ENCODE measurements around the gene ADAMTSL5.

The ADAMTSL5 gene

DNA sequence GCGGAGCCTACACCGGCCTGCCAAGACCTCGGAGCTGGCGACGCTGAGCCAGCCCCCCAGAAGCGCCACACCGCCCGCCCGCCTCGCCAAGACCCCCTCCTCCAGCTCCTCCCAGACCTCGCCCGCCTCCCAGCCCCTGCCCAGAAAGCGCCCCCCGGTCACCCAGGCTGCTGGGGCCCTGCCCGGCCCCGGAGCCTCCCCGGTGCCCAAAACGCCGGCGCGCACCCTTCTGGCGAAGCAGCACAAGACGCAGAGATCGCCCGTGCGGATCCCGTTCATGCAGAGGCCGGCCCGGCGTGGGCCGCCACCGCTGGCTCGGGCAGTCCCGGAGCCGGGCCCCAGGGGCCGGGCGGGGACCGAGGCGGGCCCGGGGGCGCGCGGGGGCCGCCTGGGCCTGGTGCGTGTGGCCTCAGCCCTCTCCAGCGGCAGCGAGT lies 44.0 kb downstream of the ADAMTSL5 start:
- Histone ChIP-seq H3K9ac (peak overlapping the region; percentile 24; the same call in 1 of the 2 replicates), H3K4me3 (peak overlapping the region; percentile 64), H4K20me1 (peaks cover 100% of the 10 kb centered on the region), H3K27ac (no peak overlapping the region), H3K4me2 (peak overlapping the region; percentile 98), H3K27me3 (peaks cover 93% of the 10 kb centered on the region), H3K4me1 (peaks cover 55% of the 10 kb centered on the region), H3K9me3 (no peaks in the 10 kb centered on the region), H3K36me3 (peaks cover 27% of the 10 kb centered on the region; the same call in 1 of the 2 replicates)
- no peak for TF ChIP-seq Cebpa-rat (IDR thresholded peaks at IDR 0.05)

DNA sequence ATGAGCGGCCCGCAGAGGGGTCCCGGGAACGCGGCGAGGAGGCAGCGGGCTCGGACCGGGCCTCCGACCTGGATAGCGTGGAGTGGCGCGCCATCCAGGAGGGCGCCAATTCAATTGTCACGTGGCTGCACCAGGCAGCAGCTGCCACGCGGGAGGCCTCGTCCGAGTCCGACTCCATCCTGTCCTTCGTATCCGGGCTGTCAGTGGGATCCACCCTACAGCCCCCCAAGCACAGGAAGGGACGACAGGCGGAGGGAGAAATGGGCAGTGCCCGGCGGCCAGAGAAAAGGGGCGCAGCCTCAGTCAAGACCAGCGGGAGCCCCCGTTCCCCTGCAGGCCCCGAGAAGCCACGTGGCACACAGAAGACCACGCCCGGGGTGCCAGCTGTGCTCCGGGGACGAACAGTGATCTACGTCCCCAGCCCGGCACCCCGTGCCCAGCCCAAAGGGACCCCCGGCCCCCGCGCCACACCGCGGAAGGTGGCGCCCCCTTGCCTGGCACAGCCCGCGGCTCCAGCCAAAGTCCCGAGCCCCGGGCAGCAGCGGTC lies 44.5 kb downstream of the ADAMTSL5 start:
- H3K4me2 ChIP-seq = peak overlapping the region; percentile 98
- peak overlapping the region; percentile 64 for H3K4me3 ChIP-seq
- H3K27ac ChIP-seq = no peak overlapping the region
- H3K27me3 ChIP-seq = peaks cover 91% of the 10 kb centered on the region
- no peak for TF ChIP-seq Cebpa-rat (IDR thresholded peaks at IDR 0.05)
- peaks cover 23% of the 10 kb centered on the region; the same call in 1 of the 2 replicates for H3K36me3 ChIP-seq
- peaks cover 100% of the 10 kb centered on the region for H4K20me1 ChIP-seq
- no peak overlapping the region for H3K9ac ChIP-seq
- no peaks in the 10 kb centered on the region for H3K9me3 ChIP-seq
- peaks cover 55% of the 10 kb centered on the region for H3K4me1 ChIP-seq

DNA sequence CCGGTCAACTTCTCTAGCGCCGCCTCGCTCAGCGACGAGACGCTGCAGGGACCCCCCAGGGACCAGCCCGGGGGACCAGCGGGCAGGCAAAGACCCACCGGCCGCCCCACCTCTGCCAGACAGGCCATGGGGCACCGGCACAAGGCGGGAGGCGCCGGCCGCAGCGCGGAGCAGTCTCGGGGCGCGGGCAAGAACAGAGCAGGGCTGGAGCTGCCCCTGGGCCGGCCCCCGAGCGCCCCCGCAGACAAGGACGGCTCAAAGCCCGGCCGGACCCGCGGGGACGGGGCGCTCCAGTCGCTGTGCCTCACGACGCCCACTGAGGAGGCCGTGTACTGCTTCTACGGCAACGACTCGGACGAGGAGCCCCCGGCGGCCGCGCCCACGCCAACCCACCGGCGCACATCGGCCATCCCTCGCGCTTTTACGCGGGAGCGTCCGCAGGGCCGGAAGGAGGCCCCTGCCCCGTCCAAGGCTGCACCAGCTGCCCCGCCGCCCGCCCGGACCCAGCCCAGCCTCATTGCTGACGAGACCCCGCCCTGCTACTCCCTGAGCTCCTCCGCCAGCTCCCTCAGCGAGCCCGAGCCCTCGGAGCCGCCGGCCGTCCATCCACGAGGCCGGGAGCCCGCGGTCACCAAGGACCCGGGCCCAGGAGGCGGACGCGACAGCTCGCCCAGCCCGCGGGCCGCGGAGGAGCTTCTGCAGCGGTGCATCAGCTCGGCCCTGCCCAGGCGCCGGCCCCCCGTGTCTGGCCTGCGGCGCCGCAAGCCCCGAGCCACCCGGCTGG lies 45.1 kb downstream of the ADAMTSL5 start:
- Histone ChIP-seq H3K9me3 (no peaks in the 10 kb centered on the region), H3K36me3 (peaks cover 21% of the 10 kb centered on the region; the same call in 1 of the 2 replicates), H3K27ac (no peak overlapping the region), H3K27me3 (peaks cover 84% of the 10 kb centered on the region), H3K4me3 (no peak overlapping the region), H3K4me1 (peaks cover 55% of the 10 kb centered on the region), H3K9ac (no peak overlapping the region), H4K20me1 (peaks cover 99% of the 10 kb centered on the region), H3K4me2 (peak overlapping the region; percentile 98; the same call in 1 of the 2 replicates)
- no peak for TF ChIP-seq Cebpa-rat (IDR thresholded peaks at IDR 0.05)

DNA sequence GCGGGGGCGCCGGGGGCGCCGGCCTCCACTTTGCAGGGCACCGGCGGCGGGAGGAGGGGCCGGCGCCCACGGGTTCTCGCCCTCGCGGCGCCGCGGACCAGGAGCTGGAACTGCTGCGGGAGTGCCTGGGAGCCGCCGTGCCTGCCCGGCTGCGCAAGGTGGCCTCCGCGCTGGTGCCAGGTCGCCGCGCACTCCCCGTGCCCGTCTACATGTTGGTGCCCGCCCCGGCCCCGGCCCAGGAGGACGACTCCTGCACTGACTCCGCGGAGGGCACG lies 45.7 kb downstream of the ADAMTSL5 start:
- no peak overlapping the region for H3K4me2 ChIP-seq
- H3K4me1 ChIP-seq = peaks cover 52% of the 10 kb centered on the region
- H3K27ac ChIP-seq = no peak overlapping the region
- no peak for TF ChIP-seq Cebpa-rat (IDR thresholded peaks at IDR 0.05)
- H3K36me3 ChIP-seq = peaks cover 21% of the 10 kb centered on the region; the same call in 1 of the 2 replicates
- H3K9ac ChIP-seq = no peak overlapping the region
- no peak overlapping the region for H3K4me3 ChIP-seq
- H3K27me3 ChIP-seq = peaks cover 79% of the 10 kb centered on the region
- peaks cover 94% of the 10 kb centered on the region for H4K20me1 ChIP-seq
- no peaks in the 10 kb centered on the region for H3K9me3 ChIP-seq

DNA sequence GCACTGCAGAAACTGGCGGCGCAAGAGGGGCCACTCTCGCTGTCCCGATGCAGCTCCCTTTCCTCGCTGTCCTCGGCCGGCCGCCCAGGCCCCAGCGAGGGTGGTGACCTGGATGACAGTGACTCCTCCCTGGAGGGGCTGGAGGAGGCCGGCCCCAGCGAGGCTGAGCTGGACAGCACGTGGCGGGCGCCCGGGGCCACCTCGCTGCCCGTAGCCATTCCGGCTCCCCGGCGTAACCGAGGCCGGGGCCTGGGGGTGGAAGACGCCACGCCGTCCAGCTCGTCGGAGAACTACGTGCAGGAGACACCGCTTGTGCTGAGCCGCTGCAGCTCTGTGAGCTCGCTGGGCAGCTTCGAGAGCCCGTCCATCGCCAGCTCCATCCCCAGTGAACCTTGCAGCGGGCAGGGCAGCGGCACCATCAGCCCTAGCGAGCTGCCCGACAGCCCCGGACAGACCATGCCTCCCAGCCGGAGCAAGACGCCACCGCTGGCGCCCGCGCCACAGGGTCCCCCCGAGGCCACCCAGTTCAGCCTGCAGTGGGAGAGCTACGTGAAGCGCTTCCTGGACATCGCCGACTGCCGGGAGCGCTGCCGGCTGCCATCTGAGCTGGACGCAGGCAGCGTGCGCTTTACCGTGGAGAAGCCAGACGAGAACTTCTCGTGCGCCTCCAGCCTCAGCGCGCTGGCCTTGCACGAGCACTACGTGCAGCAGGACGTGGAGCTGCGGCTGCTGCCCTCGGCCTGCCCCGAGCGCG lies 46.2 kb downstream of the ADAMTSL5 start:
- Histone ChIP-seq H4K20me1 (peaks cover 91% of the 10 kb centered on the region), H3K4me3 (no peak overlapping the region)

DNA sequence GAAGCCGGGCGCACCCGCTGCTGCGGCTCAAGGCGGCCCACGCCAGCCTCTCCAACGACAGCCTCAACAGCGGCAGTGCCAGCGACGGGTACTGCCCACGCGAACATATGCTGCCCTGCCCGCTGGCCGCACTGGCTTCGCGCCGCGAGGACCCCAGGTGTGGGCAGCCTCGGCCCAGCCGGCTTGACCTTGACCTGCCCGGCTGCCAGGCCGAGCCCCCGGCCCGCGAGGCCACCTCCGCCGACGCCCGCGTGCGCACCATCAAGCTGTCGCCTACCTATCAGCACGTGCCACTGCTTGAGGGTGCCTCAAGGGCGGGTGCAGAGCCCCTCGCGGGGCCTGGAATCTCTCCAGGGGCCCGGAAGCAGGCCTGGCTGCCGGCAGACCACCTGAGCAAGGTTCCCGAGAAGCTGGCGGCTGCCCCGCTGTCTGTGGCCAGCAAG lies 46.8 kb downstream of the ADAMTSL5 start:
- H4K20me1 ChIP-seq = peaks cover 91% of the 10 kb centered on the region
- no peak overlapping the region for H3K27ac ChIP-seq
- H3K4me3 ChIP-seq = no peak overlapping the region
- H3K9ac ChIP-seq = no peak overlapping the region
- no peak for TF ChIP-seq Cebpa-rat (IDR thresholded peaks at IDR 0.05)
- H3K9me3 ChIP-seq = no peaks in the 10 kb centered on the region
- peaks cover 68% of the 10 kb centered on the region for H3K27me3 ChIP-seq
- H3K36me3 ChIP-seq = peaks cover 24% of the 10 kb centered on the region; the same call in 1 of the 2 replicates
- 0 out of 2 replicates have a peak overlapping the region, but pooled peaks have one; percentile 2 for H3K4me2 ChIP-seq
- peaks cover 41% of the 10 kb centered on the region for H3K4me1 ChIP-seq

More for the DNA sequence above, 46.2 kb downstream of the ADAMTSL5 start:
- Histone ChIP-seq H3K9ac (no peak overlapping the region), H3K4me2 (no peak overlapping the region), H3K27ac (no peak overlapping the region), H3K4me1 (peaks cover 47% of the 10 kb centered on the region), H3K27me3 (peaks cover 74% of the 10 kb centered on the region), H3K9me3 (no peaks in the 10 kb centered on the region), H3K36me3 (peaks cover 21% of the 10 kb centered on the region; the same call in 1 of the 2 replicates)
- no peak for TF ChIP-seq Cebpa-rat (IDR thresholded peaks at IDR 0.05)

DNA sequence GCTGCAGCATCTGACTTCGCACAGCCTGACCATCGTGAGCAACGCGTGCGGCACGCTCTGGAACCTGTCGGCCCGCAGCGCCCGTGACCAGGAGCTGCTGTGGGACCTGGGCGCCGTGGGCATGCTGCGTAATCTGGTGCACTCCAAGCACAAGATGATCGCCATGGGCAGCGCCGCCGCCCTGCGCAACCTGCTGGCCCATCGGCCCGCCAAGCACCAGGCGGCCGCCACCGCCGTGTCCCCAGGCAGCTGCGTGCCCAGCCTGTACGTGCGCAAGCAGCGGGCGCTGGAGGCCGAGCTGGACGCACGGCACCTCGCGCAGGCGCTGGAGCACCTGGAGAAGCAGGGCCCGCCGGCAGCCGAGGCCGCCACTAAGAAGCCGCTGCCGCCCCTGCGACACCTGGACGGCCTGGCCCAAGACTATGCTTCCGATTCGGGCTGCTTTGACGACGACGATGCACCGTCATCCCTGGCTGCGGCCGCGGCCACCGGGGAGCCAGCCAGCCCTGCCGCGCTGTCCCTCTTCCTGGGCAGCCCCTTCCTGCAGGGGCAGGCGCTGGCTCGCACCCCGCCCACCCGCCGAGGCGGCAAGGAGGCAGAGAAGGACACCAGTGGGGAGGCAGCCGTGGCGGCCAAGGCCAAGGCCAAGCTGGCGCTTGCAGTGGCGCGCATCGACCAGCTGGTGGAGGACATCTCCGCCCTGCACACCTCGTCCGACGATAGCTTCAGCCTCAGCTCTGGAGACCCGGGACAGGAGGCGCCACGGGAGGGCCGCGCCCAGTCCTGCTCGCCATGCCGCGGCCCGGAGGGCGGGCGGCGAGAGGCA lies 47.4 kb downstream of the ADAMTSL5 start:
- Histone ChIP-seq H4K20me1 (peaks cover 91% of the 10 kb centered on the region), H3K36me3 (peaks cover 30% of the 10 kb centered on the region; the same call in 1 of the 2 replicates), H3K27ac (no peak overlapping the region), H3K27me3 (peaks cover 61% of the 10 kb centered on the region), H3K9ac (no peak overlapping the region), H3K4me1 (peaks cover 34% of the 10 kb centered on the region), H3K4me2 (0 out of 2 replicates have a peak overlapping the region, but pooled peaks have one; percentile 2), H3K9me3 (no peaks in the 10 kb centered on the region), H3K4me3 (no peak overlapping the region)
- no peak for TF ChIP-seq Cebpa-rat (IDR thresholded peaks at IDR 0.05)

DNA sequence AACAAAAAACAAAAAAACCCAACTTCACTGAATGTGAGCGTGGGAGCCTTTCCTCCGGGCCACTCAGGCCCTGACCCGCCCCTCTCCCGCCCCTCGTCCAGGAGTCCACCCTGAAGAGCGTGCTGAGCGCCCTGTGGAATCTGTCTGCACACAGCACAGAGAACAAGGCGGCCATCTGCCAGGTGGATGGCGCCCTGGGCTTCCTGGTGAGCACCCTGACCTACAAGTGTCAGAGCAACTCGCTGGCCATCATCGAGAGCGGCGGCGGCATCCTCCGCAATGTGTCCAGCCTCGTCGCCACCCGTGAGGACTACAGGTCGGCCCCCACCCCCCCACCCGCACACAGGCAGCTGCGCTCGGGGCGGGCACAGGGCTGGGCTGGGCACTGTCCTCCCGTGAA lies 51.0 kb downstream of the ADAMTSL5 start:
- Histone ChIP-seq H3K9ac (no peak overlapping the region), H3K4me2 (no peak overlapping the region), H3K9me3 (no peaks in the 10 kb centered on the region), H4K20me1 (peaks cover 89% of the 10 kb centered on the region), H3K4me1 (peaks cover 11% of the 10 kb centered on the region), H3K27ac (no peak overlapping the region), H3K4me3 (no peak overlapping the region), H3K27me3 (peaks cover 43% of the 10 kb centered on the region), H3K36me3 (peaks cover 33% of the 10 kb centered on the region; the same call in 1 of the 2 replicates)
- no peak for TF ChIP-seq Cebpa-rat (IDR thresholded peaks at IDR 0.05)
